ENCODE data around the gene NABP1.

Gene NABP1

DNA sequence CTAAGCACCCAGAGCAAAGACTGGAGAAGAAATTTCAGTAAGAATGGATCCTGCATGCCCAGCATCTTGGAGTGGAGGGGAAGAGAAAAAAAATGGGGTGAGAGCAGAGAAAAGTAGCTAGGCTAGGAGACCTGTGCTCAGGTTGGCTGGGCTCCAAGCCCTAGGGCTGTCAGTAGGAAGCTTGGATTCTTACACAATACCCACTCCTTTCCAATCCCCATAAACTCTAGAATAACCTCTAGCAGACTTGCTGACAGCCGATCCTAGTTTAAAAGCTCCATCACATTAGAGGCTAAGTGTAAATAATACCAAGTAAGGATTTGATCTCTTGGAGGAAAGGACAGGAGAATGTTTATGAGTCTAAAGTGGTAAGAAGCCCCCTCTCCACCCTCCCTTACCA lies 46.2 kb upstream of the NABP1 start:
- Histone ChIP-seq H3K27me3 (ENCODE audit: insufficient read depth, low read length, poor library complexity, severe bottlenecking) (no peaks in the 10 kb centered on the region), H3K36me3 (ENCODE audit: insufficient read depth, low read length) (no peaks in the 10 kb centered on the region), H3K9ac (ENCODE audit: low read depth, low read length, poor library complexity, severe bottlenecking) (no peak overlapping the region), H3K79me2 (ENCODE audit: insufficient read depth, low read length) (no peaks in the 10 kb centered on the region), H3K9me2 (replicated peaks; ENCODE audit: low read depth, low read length) (no peaks in the 10 kb centered on the region), H3F3A (ENCODE audit: low read depth) (no peaks in the 10 kb centered on the region), H3K4me2 (ENCODE audit: low read depth, low read length, poor library complexity, severe bottlenecking) (no peak overlapping the region), H4K20me1 (ENCODE audit: insufficient read depth, low read length, poor library complexity, severe bottlenecking) (no peaks in the 10 kb centered on the region), H2AFZ (ENCODE audit: low read length) (no peak overlapping the region), H3K4me1 (ENCODE audit: insufficient read depth, low read length, poor library complexity, severe bottlenecking) (peaks cover 10% of the 10 kb centered on the region), H3K4me3 (ENCODE audit: low read length, poor library complexity, severe bottlenecking) (no peak overlapping the region), H3K9me3 (ENCODE audit: insufficient read depth, low read depth, low read length) (no peaks in the 10 kb centered on the region)
- TF ChIP-seq, protein P1, sequence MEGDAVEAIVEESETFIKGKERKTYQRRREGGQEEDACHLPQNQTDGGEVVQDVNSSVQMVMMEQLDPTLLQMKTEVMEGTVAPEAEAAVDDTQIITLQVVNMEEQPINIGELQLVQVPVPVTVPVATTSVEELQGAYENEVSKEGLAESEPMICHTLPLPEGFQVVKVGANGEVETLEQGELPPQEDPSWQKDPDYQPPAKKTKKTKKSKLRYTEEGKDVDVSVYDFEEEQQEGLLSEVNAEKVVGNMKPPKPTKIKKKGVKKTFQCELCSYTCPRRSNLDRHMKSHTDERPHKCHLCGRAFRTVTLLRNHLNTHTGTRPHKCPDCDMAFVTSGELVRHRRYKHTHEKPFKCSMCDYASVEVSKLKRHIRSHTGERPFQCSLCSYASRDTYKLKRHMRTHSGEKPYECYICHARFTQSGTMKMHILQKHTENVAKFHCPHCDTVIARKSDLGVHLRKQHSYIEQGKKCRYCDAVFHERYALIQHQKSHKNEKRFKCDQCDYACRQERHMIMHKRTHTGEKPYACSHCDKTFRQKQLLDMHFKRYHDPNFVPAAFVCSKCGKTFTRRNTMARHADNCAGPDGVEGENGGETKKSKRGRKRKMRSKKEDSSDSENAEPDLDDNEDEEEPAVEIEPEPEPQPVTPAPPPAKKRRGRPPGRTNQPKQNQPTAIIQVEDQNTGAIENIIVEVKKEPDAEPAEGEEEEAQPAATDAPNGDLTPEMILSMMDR (conservative IDR thresholded peaks at IDR 0.05; ENCODE audit: low read length) = no peak
- no peak for TF ChIP-seq EZH2phosphoT487 (IDR thresholded peaks at IDR 0.05; ENCODE audit: borderline replicate concordance)

DNA sequence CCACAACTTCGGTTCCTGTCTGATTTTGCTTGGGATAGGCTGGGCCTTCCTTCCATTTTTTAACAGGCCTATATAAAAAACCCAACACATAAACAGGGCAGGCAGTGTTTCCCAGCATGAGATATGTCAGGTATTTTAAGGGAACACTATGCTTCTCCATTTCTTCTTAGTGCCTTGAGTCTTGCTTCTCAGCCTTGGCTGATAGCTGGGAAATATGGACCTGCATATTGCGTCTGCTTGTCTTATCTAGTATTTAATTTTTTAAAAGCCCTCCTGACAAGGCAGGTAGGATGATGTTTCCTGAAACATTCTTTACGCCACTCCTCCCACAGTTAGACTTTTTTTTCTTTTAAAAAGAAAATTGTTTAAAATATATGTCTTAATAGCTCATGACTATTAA lies 45.5 kb upstream of the NABP1 start:
- H3K27me3 ChIP-seq (ENCODE audit: insufficient read depth, low read length, poor library complexity, severe bottlenecking) = no peaks in the 10 kb centered on the region
- TF ChIP-seq, protein P1 (conservative IDR thresholded peaks at IDR 0.05; ENCODE audit: low read length) = no peak
- no peak for TF ChIP-seq EZH2phosphoT487 (IDR thresholded peaks at IDR 0.05; ENCODE audit: borderline replicate concordance)
- H3K36me3 ChIP-seq (ENCODE audit: insufficient read depth, low read length) = no peaks in the 10 kb centered on the region
- H3F3A ChIP-seq (ENCODE audit: low read depth) = no peaks in the 10 kb centered on the region
- H4K20me1 ChIP-seq (ENCODE audit: insufficient read depth, low read length, poor library complexity, severe bottlenecking) = no peaks in the 10 kb centered on the region
- no peak overlapping the region for H3K4me2 ChIP-seq (ENCODE audit: low read depth, low read length, poor library complexity, severe bottlenecking)
- peaks cover 13% of the 10 kb centered on the region for H3K4me1 ChIP-seq (ENCODE audit: insufficient read depth, low read length, poor library complexity, severe bottlenecking)
- no peak overlapping the region for H3K4me3 ChIP-seq (ENCODE audit: low read length, poor library complexity, severe bottlenecking)
- H3K79me2 ChIP-seq (ENCODE audit: insufficient read depth, low read length) = no peaks in the 10 kb centered on the region
- no peaks in the 10 kb centered on the region for H3K9me2 ChIP-seq (replicated peaks; ENCODE audit: low read depth, low read length)
- H3K9ac ChIP-seq (ENCODE audit: low read depth, low read length, poor library complexity, severe bottlenecking) = no peak overlapping the region
- H3K9me3 ChIP-seq (ENCODE audit: insufficient read depth, low read depth, low read length) = no peaks in the 10 kb centered on the region
- no peak overlapping the region for H2AFZ ChIP-seq (ENCODE audit: low read length)

DNA sequence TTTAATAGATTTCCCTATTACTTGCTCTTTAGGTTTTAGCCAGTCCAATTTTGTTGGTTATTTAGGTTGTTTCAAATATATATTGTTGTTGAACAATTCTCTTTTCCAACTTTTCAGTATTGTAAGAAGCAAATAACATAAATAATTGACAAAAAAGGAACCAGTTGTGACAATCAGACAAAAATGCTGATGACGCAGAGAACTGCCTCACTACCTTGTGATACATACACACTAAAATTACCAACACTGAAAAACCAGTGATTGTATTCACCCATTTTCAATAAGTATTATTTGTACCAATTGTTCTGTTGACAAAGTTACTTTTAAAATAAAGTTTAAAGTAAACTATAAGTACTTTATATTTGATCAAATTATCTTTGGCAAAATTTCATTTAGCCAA lies 43.1 kb upstream of the NABP1 start:
- no peaks in the 10 kb centered on the region for H3K9me2 ChIP-seq (replicated peaks; ENCODE audit: low read depth, low read length)
- H4K20me1 ChIP-seq (ENCODE audit: insufficient read depth, low read length, poor library complexity, severe bottlenecking) = no peaks in the 10 kb centered on the region
- no peaks in the 10 kb centered on the region for H3F3A ChIP-seq (ENCODE audit: low read depth)
- no peak overlapping the region for H3K4me3 ChIP-seq (ENCODE audit: low read length, poor library complexity, severe bottlenecking)
- H3K27me3 ChIP-seq (ENCODE audit: insufficient read depth, low read length, poor library complexity, severe bottlenecking) = no peaks in the 10 kb centered on the region
- H3K4me1 ChIP-seq (ENCODE audit: insufficient read depth, low read length, poor library complexity, severe bottlenecking) = peaks cover 34% of the 10 kb centered on the region
- no peaks in the 10 kb centered on the region for H3K36me3 ChIP-seq (ENCODE audit: insufficient read depth, low read length)
- H3K9me3 ChIP-seq (ENCODE audit: insufficient read depth, low read depth, low read length) = no peaks in the 10 kb centered on the region
- H3K79me2 ChIP-seq (ENCODE audit: insufficient read depth, low read length) = no peaks in the 10 kb centered on the region
- H3K9ac ChIP-seq (ENCODE audit: low read depth, low read length, poor library complexity, severe bottlenecking) = no peak overlapping the region
- no peak overlapping the region for H3K4me2 ChIP-seq (ENCODE audit: low read depth, low read length, poor library complexity, severe bottlenecking)
- no peak overlapping the region for H2AFZ ChIP-seq (ENCODE audit: low read length)
- TF ChIP-seq EZH2phosphoT487 (IDR thresholded peaks at IDR 0.05; ENCODE audit: borderline replicate concordance) = no peak
- TF ChIP-seq, protein P1 (conservative IDR thresholded peaks at IDR 0.05; ENCODE audit: low read length) = no peak

Data from Loucy (cell line).